Dedifferentiated amniotic fluid mesenchymal stem cell (primary cell): Measurements from ENCODE around the gene KRT35.
A peak's percentile ranks its signal among the peaks of the same experiment; 100 is the strongest.

ENCODE experiments used
- DNase-seq: peaks from one replicate; pipeline ENCODE4 v3.0.0-alpha.2; 2016; ENCODE audit errors: extremely low spot score

KRT35 gene

GRCh38 chr17:41481036-41481435 lies at the start of gene KRT35:
Gene KRT35 (minus strand): TSS chr17:41481151. CDS start chr17:41481097, 54 bp downstream.
- no peak for DNase-seq

- peak; percentile 66 for DNase-seq
Measured at GRCh38 chr17:41530062-41531048, 49.4 kb upstream of the KRT35 start.

GRCh38 chr17:41529491-41529915 lies 48.6 kb upstream of the KRT35 start:
- no peak for DNase-seq

- no peak for DNase-seq
Measured at GRCh38 chr17:41528959-41529353, 48.0 kb upstream of the KRT35 start.

- DNase-seq: no peak
Measured at GRCh38 chr17:41527063-41528023, 46.4 kb upstream of the KRT35 start.

- DNase-seq: no peak
Measured at GRCh38 chr17:41524261-41524660, 43.3 kb upstream of the KRT35 start.

- no peak for DNase-seq
Measured at GRCh38 chr17:41523787-41524186, 42.8 kb upstream of the KRT35 start.

- no peak for DNase-seq
Measured at GRCh38 chr17:41523225-41523593, 42.3 kb upstream of the KRT35 start.

GRCh38 chr17:41522301-41523224 lies 41.6 kb upstream of the KRT35 start:
- DNase-seq: no peak

- peak; percentile 55 for DNase-seq
Measured at GRCh38 chr17:41521574-41522261, 40.8 kb upstream of the KRT35 start.

- no peak for DNase-seq
Measured at GRCh38 chr17:41520821-41521521, 40.0 kb upstream of the KRT35 start.

GRCh38 chr17:41519501-41520224 lies 38.7 kb upstream of the KRT35 start:
- DNase-seq: no peak

GRCh38 chr17:41518789-41519449 lies 38.0 kb upstream of the KRT35 start, which contains the start of gene KRT15:
Gene KRT15 (minus strand): TSS chr17:41518890. CDS start chr17:41518827, 63 bp downstream.
- DNase-seq: no peak

- no peak for DNase-seq
Measured at GRCh38 chr17:41518031-41518430, 37.1 kb upstream of the KRT35 start.

GRCh38 chr17:41516830-41517283 lies 35.9 kb upstream of the KRT35 start:
- no peak for DNase-seq

GRCh38 chr17:41516147-41516829 lies 35.3 kb upstream of the KRT35 start:
- no peak for DNase-seq

GRCh38 chr17:41513168-41513547 lies 32.2 kb upstream of the KRT35 start:
- DNase-seq: no peak
